Transverse colon (tissue), 3 donors: ENCODE measurements around the gene TMBIM1.

ENCODE experiments used
- CTCF ChIP-seq, 5 experiments: fragments of 200-600 bp in 3 of 5; fragments of 450-650 bp in 2 of 5; sonication (generic) in 3 of 5; IDR thresholded peaks; 1 replicate in 2 of 5; 2 replicates in 3 of 5; pipeline ENCODE4 v1.5.1; 2016 to 2017; ENCODE audit warnings: antibody characterized with exemption in 5 of 5, inconsistent platforms in 3 of 5, mild to moderate bottlenecking in 2 of 5, moderate library complexity in 1 of 5
- EP300 ChIP-seq: sonication (generic); formaldehyde crosslinking; IDR thresholded peaks from one replicate; pipeline ENCODE4 v1.6.1; 2017; ENCODE audit warnings: antibody characterized with exemption, low read depth
- POLR2A ChIP-seq: fragments of 450-650 bp; IDR thresholded peaks from one replicate; pipeline ENCODE4 v1.6.1; 2016; ENCODE audit warnings: antibody characterized with exemption, mild to moderate bottlenecking, moderate library complexity

DNA sequence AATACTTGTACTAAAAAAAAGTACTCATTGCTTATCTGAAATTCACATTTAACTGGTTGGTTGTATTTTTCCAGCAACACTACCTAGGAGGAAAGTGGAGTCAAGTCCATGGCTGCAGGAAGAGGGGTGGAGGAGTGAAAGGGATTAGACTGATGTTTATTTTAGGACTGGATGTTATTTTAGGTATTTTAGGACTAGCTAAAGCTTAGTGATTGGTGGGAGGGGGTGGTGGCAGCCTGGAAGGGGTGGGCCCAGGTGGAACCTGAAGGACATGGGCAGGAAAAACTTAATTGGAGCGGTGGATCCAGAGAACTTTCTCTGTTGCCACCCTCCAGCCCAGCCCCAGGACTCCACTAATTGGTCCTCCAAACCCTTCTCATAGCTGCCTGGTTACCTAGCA, 3.9 kb upstream of the TMBIM1 start:
- TF ChIP-seq CTCF (IDR thresholded peaks at IDR 0.05) (no peak), POLR2A (no peak), EP300 (no peak)
